NCI-H460 (cell line): ENCODE data around the gene IL19. TPM values are rescaled to one million over a fixed set of nuclear protein-coding genes. Genes with fewer than 3 reads are reported as not detected.
"Not testable (repeated sequence)": the region's sequence is repeated elsewhere in the genome, so short reads cannot be mapped to it uniquely, and the experiment has no call there.

ENCODE experiments used
- DNase-seq: peaks from one replicate; pipeline ENCODE4 v3.0.0-alpha.2; 2016; ENCODE audit warnings: low read depth; ENCODE audit errors: extremely low read depth
- total RNA-seq: library from RNA; depleted of rRNA; stranded (reverse); fragments of >200 nt; shearing (Covaris generic); gene quantifications from 2 replicates; pipeline ENCODE4 v1.2.3, GENCODE V29; 2014

IL19 gene
- total RNA-seq, 1 experiment from 2014 or later: not detected

- no peak for DNase-seq
These were observed 31.0 kb upstream of the IL19 start for GRCh38 chr1:206739411-206740076.

- DNase-seq: no peak
These were observed 29.4 kb upstream of the IL19 start for GRCh38 chr1:206741142-206741701.

- no peak for DNase-seq
These were observed 27.7 kb upstream of the IL19 start for GRCh38 chr1:206742719-206743383.

GRCh38 chr1:206744683-206745082 is 25.9 kb upstream of the IL19 start:
- DNase-seq: no peak

GRCh38 chr1:206745301-206745700 is 25.3 kb upstream of the IL19 start:
- no peak for DNase-seq

GRCh38 chr1:206748348-206749030 is 22.1 kb upstream of the IL19 start:
- DNase-seq: no peak

GRCh38 chr1:206751891-206752290 is 18.7 kb upstream of the IL19 start:
- DNase-seq: no peak

- DNase-seq: no peak
These were observed 18.1 kb upstream of the IL19 start for GRCh38 chr1:206752481-206752880.

GRCh38 chr1:206753141-206753540 is 17.4 kb upstream of the IL19 start:
- DNase-seq: no peak

GRCh38 chr1:206754011-206754410 is 16.6 kb upstream of the IL19 start:
- DNase-seq: no peak

GRCh38 chr1:206757524-206758266 is 12.9 kb upstream of the IL19 start:
- no peak for DNase-seq

GRCh38 chr1:206760590-206760989 is 10.0 kb upstream of the IL19 start:
- DNase-seq: no peak

GRCh38 chr1:206761159-206761768 is 9.3 kb upstream of the IL19 start:
- DNase-seq: no peak

GRCh38 chr1:206762741-206763364 is 7.7 kb upstream of the IL19 start:
- not testable (repeated sequence) for DNase-seq

- DNase-seq: not testable (repeated sequence)
These were observed 4.8 kb upstream of the IL19 start for GRCh38 chr1:206765771-206766170.

- DNase-seq: no peak
These were observed 4.2 kb upstream of the IL19 start for GRCh38 chr1:206766251-206766856.

- no peak for DNase-seq
These were observed 1.9 kb upstream of the IL19 start for GRCh38 chr1:206768472-206769303.

- DNase-seq: no peak
These were observed 1.3 kb upstream of the IL19 start for GRCh38 chr1:206769304-206769731.

GRCh38 chr1:206771338-206771692 is 742 bp downstream of the IL19 start:
- no peak for DNase-seq
